CD4-positive, alpha-beta T cell (primary cell): ENCODE measurements around the gene PLN. TPM values are rescaled to one million over a fixed set of nuclear protein-coding genes. Genes with fewer than 3 reads are reported as not detected.

ENCODE experiments used
- ATAC-seq: fragments of 200-7000 bp; cut with Tn5 transposase; one replicate; pipeline ENCODE4 v1.10.0; 2022; ENCODE audit warnings: mild to moderate bottlenecking; ENCODE audit not compliant: poor library complexity
- CTCF ChIA-PET: fragments of 350-600 bp; sonication (Branson Sonifier 250); formaldehyde crosslinking; loops from one replicate; lab custom pipeline; 2021; ENCODE audit warnings: antibody characterized with exemption, inconsistent platforms; lab: Charles Lee
- POLR2A ChIA-PET: fragments of 350-600 bp; sonication (Branson Sonifier 250); formaldehyde crosslinking; loops from one replicate; lab custom pipeline; 2021; ENCODE audit warnings: antibody characterized with exemption, inconsistent platforms; lab: Charles Lee
- DNase-seq, 14 experiments: peaks; one replicate each; pipeline ENCODE4 v3.0.0-alpha.2; 2013 to 2020; ENCODE audit warnings: mixed read lengths in 2 of 14
- H3K27ac ChIP-seq, 2 donors: one replicate each; pipeline versions ENCODE4 v1.5.1 to v1.7.0; 2013; ENCODE audit warnings: low read length in 2 of 2, low read depth in 1 of 2, mild to moderate bottlenecking in 1 of 2
- H3K27me3 ChIP-seq, 2 experiments: 1 replicate in 1 of 2; 2 replicates in 1 of 2; pipeline versions ENCODE4 v1.6.1 to v1.7.0; 2013; ENCODE audit warnings: low read length in 2 of 2, control low read depth in 1 of 2, mild to moderate bottlenecking in 1 of 2, moderate library complexity in 1 of 2; ENCODE audit not compliant: insufficient read depth in 2 of 2, control insufficient read depth in 1 of 2
- H3K36me3 ChIP-seq: one replicate; pipeline ENCODE4 v1.6.1; 2013; ENCODE audit warnings: low read length, control low read depth; ENCODE audit not compliant: insufficient read depth
- H3K4me1 ChIP-seq: one replicate; pipeline ENCODE4 v1.6.1; 2013; ENCODE audit warnings: low read length, control low read depth; ENCODE audit not compliant: insufficient read depth
- H3K4me3 ChIP-seq: one replicate; pipeline ENCODE4 v1.5.1; 2013; ENCODE audit warnings: mild to moderate bottlenecking, low read length, moderate library complexity
- H3K9me3 ChIP-seq, 2 experiments: 1 replicate in 1 of 2; 2 replicates in 1 of 2; pipeline versions ENCODE4 v1.6.1 to v1.7.0; 2013; ENCODE audit warnings: low read length in 2 of 2, mild to moderate bottlenecking in 2 of 2, control low read depth in 1 of 2, moderate library complexity in 1 of 2; ENCODE audit not compliant: control insufficient read depth in 1 of 2, insufficient read depth in 1 of 2
- H3K27ac Mint-ChIP-seq: one replicate; pipeline ENCODE4 v1.8.0; 2020; ENCODE audit warnings: mixed read lengths
- H3K27me3 Mint-ChIP-seq: one replicate; pipeline ENCODE4 v1.8.0; 2021; ENCODE audit warnings: mixed read lengths
- H3K36me3 Mint-ChIP-seq: one replicate; pipeline ENCODE4 v1.8.0; 2021; ENCODE audit warnings: low read depth, mixed read lengths
- H3K4me1 Mint-ChIP-seq: one replicate; pipeline ENCODE4 v1.8.0; 2021; ENCODE audit warnings: low read depth, mixed read lengths
- H3K4me3 Mint-ChIP-seq: one replicate; pipeline ENCODE4 v1.8.0; 2020; ENCODE audit warnings: mild to moderate bottlenecking, mixed read lengths
- H3K9me3 Mint-ChIP-seq: one replicate; pipeline ENCODE4 v1.8.0; 2020; ENCODE audit warnings: mixed read lengths
- CTCF ChIP-seq: fragments of 200-600 bp; IDR thresholded peaks from one replicate; pipeline ENCODE4 v1.8.0; 2022; ENCODE audit warnings: antibody characterized with exemption, mild to moderate bottlenecking
- intact Hi-C, 2 experiments: fragments of 100-400 bp; cut with DNase I in 1 of 2; cut with micrococcal nuclease in 1 of 2; formaldehyde crosslinking; loops; one replicate each; pipeline versions ENCODE4 v1.15.1 to v1.9.0; 2023 to 2025; cut with DNase I, micrococcal nuclease
- total RNA-seq, 174 experiments: library from RNA in 2 of 174; stranded (reverse) in 2 of 174; gene quantifications; one replicate each; pipeline ENCODE4 v1.2.3 and lab custom pipeline; 2021 to 2026

PLN gene
- total RNA-seq, 2 experiments from 2014 or later, result not detected

GRCh38 chr6:118501765-118502164 is 46.3 kb upstream of the PLN start:
- Mint-ChIP-seq H3K4me1 (peaks cover 14% of the 10 kb centered on the region), H3K36me3 (peaks cover 93% of the 10 kb centered on the region), H3K27ac (no peak overlapping the region), H3K27me3 (no peaks in the 10 kb centered on the region), H3K9me3 (no peaks in the 10 kb centered on the region), H3K4me3 (no peak overlapping the region)
- intact Hi-C loops, result no loop called here
- no peak for DNase-seq
- CTCF ChIA-PET, result no interaction called here
- no peak overlapping the region for H3K27ac ChIP-seq
- peaks cover 42% of the 10 kb centered on the region for H3K36me3 ChIP-seq
- no peak for TF ChIP-seq CTCF
- no peak for ATAC-seq
- H3K9me3 ChIP-seq, result peaks cover 0 to 7% of the 10 kb centered on the region in 2 experiments
- no peaks in the 10 kb centered on the region for H3K27me3 ChIP-seq
- no peak overlapping the region for H3K4me3 ChIP-seq
- H3K4me1 ChIP-seq, result no peaks in the 10 kb centered on the region
- POLR2A ChIA-PET, result no interaction called here

GRCh38 chr6:118502169-118502568 is 45.9 kb upstream of the PLN start:
- no peaks in the 10 kb centered on the region for H3K4me1 ChIP-seq
- intact Hi-C loops, result no loop called here
- Mint-ChIP-seq H3K36me3 (peaks cover 93% of the 10 kb centered on the region), H3K4me1 (peaks cover 18% of the 10 kb centered on the region), H3K27me3 (no peaks in the 10 kb centered on the region), H3K27ac (no peak overlapping the region), H3K4me3 (no peak overlapping the region), H3K9me3 (no peaks in the 10 kb centered on the region)
- H3K36me3 ChIP-seq, result peaks cover 39% of the 10 kb centered on the region
- H3K27me3 ChIP-seq, result no peaks in the 10 kb centered on the region
- CTCF ChIA-PET, result no interaction called here
- H3K4me3 ChIP-seq, result no peak overlapping the region
- peaks cover 0 to 7% of the 10 kb centered on the region in 2 experiments for H3K9me3 ChIP-seq
- TF ChIP-seq CTCF, result no peak
- ATAC-seq (no peak), DNase-seq (no peak)
- POLR2A ChIA-PET, result no interaction called here
- no peak overlapping the region for H3K27ac ChIP-seq

- no peak for TF ChIP-seq CTCF
- Mint-ChIP-seq H3K36me3 (peaks cover 71% of the 10 kb centered on the region), H3K4me3 (no peak overlapping the region), H3K9me3 (no peaks in the 10 kb centered on the region), H3K27me3 (no peaks in the 10 kb centered on the region), H3K4me1 (peaks cover 17% of the 10 kb centered on the region), H3K27ac (no peak overlapping the region)
- DNase-seq (no peak), ATAC-seq (no peak)
- peaks cover 39% of the 10 kb centered on the region for H3K36me3 ChIP-seq
- ChIA-PET CTCF (interaction anchor here (0.7 kb wide), 1 partner anchor 24 kb away, joined by 3 read pairs; no protein-coding TSS in a partner anchor), POLR2A (no interaction called here)
- no peaks in the 10 kb centered on the region for H3K4me1 ChIP-seq
- no peaks in the 10 kb centered on the region for H3K27me3 ChIP-seq
- no peak overlapping the region for H3K4me3 ChIP-seq
- peaks cover 0 to 7% of the 10 kb centered on the region in 2 experiments for H3K9me3 ChIP-seq
- no peak overlapping the region for H3K27ac ChIP-seq
- intact Hi-C loops, result no loop called here
Observed at GRCh38 chr6:118504611-118505010, 43.5 kb upstream of the PLN start.
